ENCODE measurements around the gene ADAMTS12.

The ADAMTS12 gene

DNA sequence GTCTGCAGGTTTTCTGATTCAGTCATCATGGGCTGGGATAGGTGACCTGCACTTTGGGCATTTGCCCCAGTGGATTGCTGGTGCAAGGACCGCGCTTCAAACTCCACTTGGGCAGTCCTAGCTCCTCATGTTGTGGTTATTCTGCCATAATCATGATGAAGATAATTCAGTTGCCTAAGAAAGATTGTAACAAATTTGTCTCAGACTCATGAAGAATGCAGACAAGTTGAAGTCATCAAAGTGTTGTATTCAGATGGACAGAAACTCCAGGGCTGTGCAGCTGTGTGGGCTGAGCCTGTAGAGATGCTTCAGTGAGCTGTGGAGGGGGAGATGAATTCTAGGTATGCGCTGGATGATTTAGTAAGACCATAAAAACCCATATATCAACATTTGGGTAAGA, 412.5 kb downstream of the ADAMTS12 start:
- WGBS, 2 donors (ENCODE audit: extremely low coverage in 2 of 2, insufficient read length in 2 of 2, insufficient replicate concordance in 1 of 2): no CpG with 5 or more reads among the region's 3 CpGs
- H3K27me3 ChIP-seq (ENCODE audit: control insufficient read depth in 3 of 3, insufficient read depth in 3 of 3, low read depth in 1 of 3, low read length in 3 of 3): no peaks in the 10 kb centered on the region
- no peak overlapping the region for H3K4ac ChIP-seq (ENCODE audit: low read length)
- peaks cover 0 to 3% of the 10 kb centered on the region in 2 donors for H3K9me3 ChIP-seq (replicated peaks in 1 of 2; ENCODE audit: control insufficient read depth in 2 of 2, insufficient read depth in 1 of 2, low read depth in 1 of 2, low read length in 2 of 2)
- H2BK5ac ChIP-seq (ENCODE audit: low read length): no peak overlapping the region
- no peak overlapping the region for H3K4me2 ChIP-seq (ENCODE audit: insufficient read depth, low read length, poor library complexity, severe bottlenecking)
- no peak overlapping the region for H3K14ac ChIP-seq (ENCODE audit: low read length)
- H3K4me3 ChIP-seq (ENCODE audit: low read length in 2 of 2): no peak overlapping the region
- H4K91ac ChIP-seq (ENCODE audit: low read depth, low read length, poor library complexity): no peak overlapping the region
- no peak overlapping the region for H4K8ac ChIP-seq (ENCODE audit: low read depth, low read length)
- H3K36me3 ChIP-seq (replicated peaks in 1 of 2; ENCODE audit: control insufficient read depth in 2 of 2, insufficient read depth in 2 of 2, low read length in 2 of 2): peaks cover 8 to 51% of the 10 kb centered on the region in 2 donors
- H3K27ac ChIP-seq (replicated peaks; ENCODE audit: low read length): no peak overlapping the region
- no peak overlapping the region for H2AK5ac ChIP-seq (ENCODE audit: low read depth, low read length)
- no peak overlapping the region for H2BK120ac ChIP-seq (ENCODE audit: low read depth, low read length)
- peaks cover 1% of the 10 kb centered on the region for H3K79me1 ChIP-seq (ENCODE audit: low read depth, low read length)
- peaks cover 0 to 5% of the 10 kb centered on the region in 2 donors for H3K4me1 ChIP-seq (ENCODE audit: control insufficient read depth in 2 of 2, insufficient read depth in 1 of 2, low read depth in 1 of 2, low read length in 2 of 2)
- H3K9ac ChIP-seq (ENCODE audit: low read depth, low read length, poor library complexity): no peak overlapping the region
- no peak overlapping the region for H2BK12ac ChIP-seq (ENCODE audit: low read length)
- H2AFZ ChIP-seq (ENCODE audit: low read length): no peak overlapping the region
- H3K23ac ChIP-seq (ENCODE audit: low read depth, low read length, poor library complexity): no peak overlapping the region
- no peak overlapping the region for H2BK15ac ChIP-seq (ENCODE audit: low read length)
- no peak overlapping the region for H3K18ac ChIP-seq (ENCODE audit: low read length)
- DNase-seq (ENCODE audit: low spot score): no peak

GRCh38 chr5:33477816-33478215, 414.0 kb downstream of the ADAMTS12 start:
- H3K14ac ChIP-seq (ENCODE audit: low read length): no peak overlapping the region
- no peak overlapping the region for H3K4me2 ChIP-seq (ENCODE audit: insufficient read depth, low read length, poor library complexity, severe bottlenecking)
- H3K4ac ChIP-seq (ENCODE audit: low read length): no peak overlapping the region
- no peak overlapping the region for H3K4me3 ChIP-seq (ENCODE audit: low read length in 2 of 2)
- WGBS, 2 donors (ENCODE audit: extremely low coverage in 2 of 2, insufficient read length in 2 of 2, insufficient replicate concordance in 1 of 2): no CpG with 5 or more reads among the region's 2 CpGs
- H3K27ac ChIP-seq (replicated peaks; ENCODE audit: low read length): no peak overlapping the region
- no peak for DNase-seq (ENCODE audit: low spot score)
- no peak overlapping the region for H2BK5ac ChIP-seq (ENCODE audit: low read length)
- H2AK5ac ChIP-seq (ENCODE audit: low read depth, low read length): no peak overlapping the region
- peaks cover 0 to 4% of the 10 kb centered on the region in 2 donors for H3K4me1 ChIP-seq (ENCODE audit: control insufficient read depth in 2 of 2, insufficient read depth in 1 of 2, low read depth in 1 of 2, low read length in 2 of 2)
- peaks cover 9 to 66% of the 10 kb centered on the region in 2 donors for H3K36me3 ChIP-seq (replicated peaks in 1 of 2; ENCODE audit: control insufficient read depth in 2 of 2, insufficient read depth in 2 of 2, low read length in 2 of 2)
- H2BK120ac ChIP-seq (ENCODE audit: low read depth, low read length): no peak overlapping the region
- peaks cover 1% of the 10 kb centered on the region for H3K79me1 ChIP-seq (ENCODE audit: low read depth, low read length)
- no peak overlapping the region for H4K8ac ChIP-seq (ENCODE audit: low read depth, low read length)
- H3K23ac ChIP-seq (ENCODE audit: low read depth, low read length, poor library complexity): no peak overlapping the region
- H4K91ac ChIP-seq (ENCODE audit: low read depth, low read length, poor library complexity): no peak overlapping the region
- no peak overlapping the region for H3K9ac ChIP-seq (ENCODE audit: low read depth, low read length, poor library complexity)
- H3K18ac ChIP-seq (ENCODE audit: low read length): no peak overlapping the region
- no peak overlapping the region for H2AFZ ChIP-seq (ENCODE audit: low read length)
- no peak overlapping the region for H2BK12ac ChIP-seq (ENCODE audit: low read length)
- no peaks in the 10 kb centered on the region for H3K27me3 ChIP-seq (ENCODE audit: control insufficient read depth in 3 of 3, insufficient read depth in 3 of 3, low read depth in 1 of 3, low read length in 3 of 3)
- peaks cover 0 to 6% of the 10 kb centered on the region in 2 donors for H3K9me3 ChIP-seq (replicated peaks in 1 of 2; ENCODE audit: control insufficient read depth in 2 of 2, insufficient read depth in 1 of 2, low read depth in 1 of 2, low read length in 2 of 2)
- H2BK15ac ChIP-seq (ENCODE audit: low read length): no peak overlapping the region

GRCh38 chr5:33476992-33477391, 414.8 kb downstream of the ADAMTS12 start:
- H3K27me3 ChIP-seq (ENCODE audit: control insufficient read depth in 3 of 3, insufficient read depth in 3 of 3, low read depth in 1 of 3, low read length in 3 of 3): no peaks in the 10 kb centered on the region
- no peaks in the 10 kb centered on the region for H3K4me1 ChIP-seq (ENCODE audit: control insufficient read depth in 2 of 2, insufficient read depth in 1 of 2, low read depth in 1 of 2, low read length in 2 of 2)
- no peak overlapping the region for H4K8ac ChIP-seq (ENCODE audit: low read depth, low read length)
- no peak overlapping the region for H2AFZ ChIP-seq (ENCODE audit: low read length)
- no peak overlapping the region for H3K9ac ChIP-seq (ENCODE audit: low read depth, low read length, poor library complexity)
- H3K23ac ChIP-seq (ENCODE audit: low read depth, low read length, poor library complexity): no peak overlapping the region
- no peak overlapping the region for H3K27ac ChIP-seq (replicated peaks; ENCODE audit: low read length)
- H3K18ac ChIP-seq (ENCODE audit: low read length): no peak overlapping the region
- no peak overlapping the region for H2BK120ac ChIP-seq (ENCODE audit: low read depth, low read length)
- WGBS, 2 donors (ENCODE audit: extremely low coverage in 2 of 2, insufficient read length in 2 of 2, insufficient replicate concordance in 1 of 2): no CpG with 5 or more reads among the region's 3 CpGs
- H2BK12ac ChIP-seq (ENCODE audit: low read length): no peak overlapping the region
- no peak for DNase-seq (ENCODE audit: low spot score)
- no peak overlapping the region for H2BK5ac ChIP-seq (ENCODE audit: low read length)
- no peak overlapping the region for H4K91ac ChIP-seq (ENCODE audit: low read depth, low read length, poor library complexity)
- H3K4me3 ChIP-seq (ENCODE audit: low read length in 2 of 2): no peak overlapping the region
- peaks cover 0 to 6% of the 10 kb centered on the region in 2 donors for H3K9me3 ChIP-seq (replicated peaks in 1 of 2; ENCODE audit: control insufficient read depth in 2 of 2, insufficient read depth in 1 of 2, low read depth in 1 of 2, low read length in 2 of 2)
- H3K36me3 ChIP-seq (replicated peaks in 1 of 2; ENCODE audit: control insufficient read depth in 2 of 2, insufficient read depth in 2 of 2, low read length in 2 of 2): peaks cover 9 to 74% of the 10 kb centered on the region in 2 donors
- H3K14ac ChIP-seq (ENCODE audit: low read length): no peak overlapping the region
- H3K79me1 ChIP-seq (ENCODE audit: low read depth, low read length): peaks cover 1% of the 10 kb centered on the region
- H2AK5ac ChIP-seq (ENCODE audit: low read depth, low read length): no peak overlapping the region
- H3K4me2 ChIP-seq (ENCODE audit: insufficient read depth, low read length, poor library complexity, severe bottlenecking): no peak overlapping the region
- no peak overlapping the region for H2BK15ac ChIP-seq (ENCODE audit: low read length)
- no peak overlapping the region for H3K4ac ChIP-seq (ENCODE audit: low read length)

GRCh38 chr5:33475706-33476105, 416.1 kb downstream of the ADAMTS12 start:
- no peak overlapping the region for H3K27ac ChIP-seq (replicated peaks; ENCODE audit: low read length)
- H3K27me3 ChIP-seq (ENCODE audit: control insufficient read depth in 3 of 3, insufficient read depth in 3 of 3, low read depth in 1 of 3, low read length in 3 of 3): no peaks in the 10 kb centered on the region
- no peak overlapping the region for H3K4me3 ChIP-seq (ENCODE audit: low read length in 2 of 2)
- peaks cover 0 to 6% of the 10 kb centered on the region in 2 donors for H3K9me3 ChIP-seq (replicated peaks in 1 of 2; ENCODE audit: control insufficient read depth in 2 of 2, insufficient read depth in 1 of 2, low read depth in 1 of 2, low read length in 2 of 2)
- H3K18ac ChIP-seq (ENCODE audit: low read length): no peak overlapping the region
- no peak overlapping the region for H3K23ac ChIP-seq (ENCODE audit: low read depth, low read length, poor library complexity)
- no peaks in the 10 kb centered on the region for H3K4me1 ChIP-seq (ENCODE audit: control insufficient read depth in 2 of 2, insufficient read depth in 1 of 2, low read depth in 1 of 2, low read length in 2 of 2)
- H2BK15ac ChIP-seq (ENCODE audit: low read length): no peak overlapping the region
- H3K9ac ChIP-seq (ENCODE audit: low read depth, low read length, poor library complexity): no peak overlapping the region
- H3K36me3 ChIP-seq (replicated peaks in 1 of 2; ENCODE audit: control insufficient read depth in 2 of 2, insufficient read depth in 2 of 2, low read length in 2 of 2): peaks cover 13 to 87% of the 10 kb centered on the region in 2 donors
- H2BK120ac ChIP-seq (ENCODE audit: low read depth, low read length): no peak overlapping the region
- H3K14ac ChIP-seq (ENCODE audit: low read length): no peak overlapping the region
- no peak for DNase-seq (ENCODE audit: low spot score)
- H2BK12ac ChIP-seq (ENCODE audit: low read length): no peak overlapping the region
- no peak overlapping the region for H2BK5ac ChIP-seq (ENCODE audit: low read length)
- no peak overlapping the region for H4K91ac ChIP-seq (ENCODE audit: low read depth, low read length, poor library complexity)
- H2AK5ac ChIP-seq (ENCODE audit: low read depth, low read length): no peak overlapping the region
- WGBS, 2 donors (ENCODE audit: extremely low coverage in 2 of 2, insufficient read length in 2 of 2, insufficient replicate concordance in 1 of 2): no CpG with 5 or more reads among the region's 5 CpGs
- H3K4me2 ChIP-seq (ENCODE audit: insufficient read depth, low read length, poor library complexity, severe bottlenecking): no peak overlapping the region
- H3K4ac ChIP-seq (ENCODE audit: low read length): no peak overlapping the region
- H3K79me1 ChIP-seq (ENCODE audit: low read depth, low read length): peaks cover 1% of the 10 kb centered on the region
- no peak overlapping the region for H2AFZ ChIP-seq (ENCODE audit: low read length)
- no peak overlapping the region for H4K8ac ChIP-seq (ENCODE audit: low read depth, low read length)
